WTC11 (cell line): ENCODE measurements around the gene TH. TPM values are rescaled to one million over a fixed set of nuclear protein-coding genes. Genes with fewer than 3 reads are reported as not detected.
A peak's percentile ranks its signal among the peaks of the same experiment; 100 is the strongest.

Experiments
- ATAC-seq: fragments of 200-7000 bp; cut with Tn5 transposase; 2 replicates; pipeline ENCODE4 v1.10.0; 2021; ENCODE audit warnings: mild to moderate bottlenecking, moderate library complexity
- CTCF ChIA-PET: fragments of 300-600 bp; sonication (Branson Sonifier 250); formaldehyde crosslinking; loops from one replicate; lab custom pipeline; 2021; ENCODE audit warnings: antibody characterized with exemption; lab: Charles Lee
- POLR2A ChIA-PET: fragments of 350-600 bp; sonication (Branson Sonifier 250); formaldehyde crosslinking; loops from one replicate; lab custom pipeline; 2021; ENCODE audit warnings: antibody characterized with exemption; lab: Charles Lee
- DNase-seq: peaks from one replicate; pipeline ENCODE4 v3.0.0; 2021; ENCODE audit warnings: low spot score
- H3K27ac Mint-ChIP-seq: 2 replicates; pipeline ENCODE4 v1.8.0; 2021; ENCODE audit warnings: mixed read lengths
- H3K27me3 Mint-ChIP-seq: 2 replicates; pipeline ENCODE4 v1.8.0; 2021; ENCODE audit warnings: low read depth, mild to moderate bottlenecking, moderate library complexity, mixed read lengths
- H3K36me3 Mint-ChIP-seq: 2 replicates; pipeline ENCODE4 v1.8.0; 2021; ENCODE audit warnings: mixed read lengths
- H3K4me1 Mint-ChIP-seq: 2 replicates; pipeline ENCODE4 v1.8.0; 2022; ENCODE audit warnings: mixed read lengths
- H3K4me3 Mint-ChIP-seq: 2 replicates; pipeline ENCODE4 v1.8.0; 2021; ENCODE audit warnings: mild to moderate bottlenecking, moderate library complexity, mixed read lengths
- H3K9me3 Mint-ChIP-seq: 2 replicates; pipeline ENCODE4 v1.8.0; 2021; ENCODE audit warnings: mixed read lengths
- CREB1 ChIP-seq: sonication (generic); formaldehyde crosslinking; IDR thresholded peaks from 2 replicates; pipeline ENCODE4 v1.8.0; 2023; ENCODE audit warnings: mild to moderate bottlenecking, missing genetic modification reagents
- ELF4 ChIP-seq: sonication (generic); formaldehyde crosslinking; IDR thresholded peaks from 2 replicates; pipeline ENCODE4 v1.8.1; 2022; ENCODE audit warnings: low read depth, mild to moderate bottlenecking, moderate library complexity, missing genetic modification reagents
- ESRRA ChIP-seq: sonication (generic); formaldehyde crosslinking; IDR thresholded peaks from 2 replicates; pipeline ENCODE4 v1.8.1; 2022; ENCODE audit warnings: mild to moderate bottlenecking, missing genetic modification reagents, borderline replicate concordance
- GABPB1 ChIP-seq: sonication (generic); formaldehyde crosslinking; IDR thresholded peaks from 2 replicates; pipeline ENCODE4 v1.8.1; 2023; ENCODE audit warnings: mild to moderate bottlenecking, missing genetic modification reagents
- IRF2 ChIP-seq: sonication (generic); formaldehyde crosslinking; IDR thresholded peaks from 2 replicates; pipeline ENCODE4 v1.8.0; 2022; ENCODE audit warnings: low read depth, missing genetic modification reagents, borderline replicate concordance
- JAZF1 ChIP-seq: fragments of 250-450 bp; sonication (Bioruptor Pico); IDR thresholded peaks from 2 replicates; pipeline ENCODE4 v1.9.0; 2021; ENCODE audit warnings: moderate library complexity, mild to moderate bottlenecking, inconsistent platforms
- KAT7 ChIP-seq: sonication (generic); formaldehyde crosslinking; IDR thresholded peaks from 2 replicates; pipeline ENCODE4 v1.8.1; 2023; ENCODE audit warnings: missing genetic modification reagents, mild to moderate bottlenecking, borderline replicate concordance
- NR2C2 ChIP-seq: sonication (generic); formaldehyde crosslinking; IDR thresholded peaks from 2 replicates; pipeline ENCODE4 v1.8.0; 2022; ENCODE audit warnings: mild to moderate bottlenecking, missing genetic modification reagents
- TEAD1 ChIP-seq: sonication (generic); formaldehyde crosslinking; IDR thresholded peaks from 2 replicates; pipeline ENCODE4 v1.8.0; 2022; ENCODE audit warnings: mild to moderate bottlenecking, missing genetic modification reagents
- ZNF219 ChIP-seq: sonication (generic); formaldehyde crosslinking; IDR thresholded peaks from 2 replicates; pipeline ENCODE4 v1.8.0; 2023; ENCODE audit warnings: missing genetic modification reagents, mild to moderate bottlenecking, borderline replicate concordance
- ZNF263 ChIP-seq: sonication (generic); formaldehyde crosslinking; IDR thresholded peaks from 2 replicates; pipeline ENCODE4 v1.8.1; 2022; ENCODE audit warnings: low read depth, mild to moderate bottlenecking, moderate library complexity, missing genetic modification reagents
- ZNF317 ChIP-seq: sonication (generic); formaldehyde crosslinking; IDR thresholded peaks from 2 replicates; pipeline ENCODE4 v1.8.1; 2023; ENCODE audit warnings: low read depth, mild to moderate bottlenecking, moderate library complexity, missing genetic modification reagents, borderline replicate concordance
- ZNF416 ChIP-seq: fragments of 250-450 bp; sonication (Bioruptor Pico); IDR thresholded peaks from 2 replicates; pipeline ENCODE4 v1.9.0; 2021; ENCODE audit warnings: mild to moderate bottlenecking, inconsistent platforms
- total RNA-seq: library from RNA; stranded (reverse); gene quantifications from 3 replicates; pipeline ENCODE4 v1.2.3, GENCODE V29; 2021
- TF ChIP-seq, protein P1 (sequence below): sonication (generic); formaldehyde crosslinking; IDR thresholded peaks from 2 replicates; pipeline ENCODE4 v1.8.0; 2022; ENCODE audit warnings: mild to moderate bottlenecking, missing genetic modification reagents
- TF ChIP-seq, protein P2 (sequence below): fragments of 250-450 bp; sonication (Bioruptor Pico); IDR thresholded peaks from 2 replicates; pipeline ENCODE4 v1.9.0; 2021; ENCODE audit warnings: moderate library complexity, mild to moderate bottlenecking, inconsistent platforms, borderline replicate concordance
- TF ChIP-seq, protein P3 (sequence below): sonication (generic); formaldehyde crosslinking; IDR thresholded peaks from 2 replicates; pipeline ENCODE4 v1.8.0; 2022; ENCODE audit warnings: missing genetic modification reagents
- TF ChIP-seq, protein P4 (sequence below): sonication (generic); formaldehyde crosslinking; IDR thresholded peaks from 2 replicates; pipeline ENCODE4 v1.8.0; 2022; ENCODE audit warnings: mild to moderate bottlenecking, missing genetic modification reagents
- TF ChIP-seq, protein P5 (sequence below): fragments of 250-450 bp; sonication (Bioruptor Pico); conservative IDR thresholded peaks from 2 replicates; pipeline ENCODE4 v1.9.0; 2021; ENCODE audit warnings: mild to moderate bottlenecking

TH gene
- total RNA-seq, 1 experiment from 2014 or later, result not detected

DNA sequence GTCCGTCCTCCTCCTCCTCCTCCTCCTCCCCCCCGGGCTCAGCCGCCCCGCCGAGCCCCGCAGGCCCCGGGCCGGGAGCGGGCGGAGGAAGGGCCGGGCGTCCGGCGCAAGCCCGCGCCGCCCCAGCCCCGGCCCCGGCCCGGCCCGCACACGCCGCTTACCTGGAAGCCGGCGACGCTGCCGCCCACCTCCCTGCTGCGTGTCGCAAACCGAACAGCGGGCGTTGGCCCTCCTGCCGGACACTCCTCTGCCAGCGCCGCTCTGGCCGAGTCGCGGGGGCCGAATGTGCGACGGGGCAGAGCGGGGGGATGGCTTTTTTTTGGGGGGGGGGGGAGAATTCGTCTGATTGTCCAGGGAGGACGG, 33.6 kb downstream of the TH start:
- no peaks in the 10 kb centered on the region for H3K9me3 Mint-ChIP-seq
- POLR2A ChIA-PET, result no interaction called here
- H3K4me1 Mint-ChIP-seq, result peaks cover 11% of the 10 kb centered on the region
- no peak overlapping the region for H3K27ac Mint-ChIP-seq
- peaks cover 85% of the 10 kb centered on the region for H3K27me3 Mint-ChIP-seq
- H3K36me3 Mint-ChIP-seq, result peaks cover 5% of the 10 kb centered on the region
- ATAC-seq (0 out of 2 replicates have a peak, but pooled peaks have one; percentile 3), DNase-seq (peak; percentile 43)
- CTCF ChIA-PET, result interaction anchor here (0.6 to 9.5 kb wide), 6 partner anchors 13 to 262 kb away, joined by 3 to 101 read pairs (median 4); no protein-coding TSS in a partner anchor
- TF ChIP-seq ELF4 (CRISPR knock-in tag), result no peak
- TF ChIP-seq ZNF416, result no peak
- TF ChIP-seq, protein P1, sequence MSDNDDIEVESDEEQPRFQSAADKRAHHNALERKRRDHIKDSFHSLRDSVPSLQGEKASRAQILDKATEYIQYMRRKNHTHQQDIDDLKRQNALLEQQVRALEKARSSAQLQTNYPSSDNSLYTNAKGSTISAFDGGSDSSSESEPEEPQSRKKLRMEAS (CRISPR knock-in tag), result no peak
- TF ChIP-seq, protein P2, sequence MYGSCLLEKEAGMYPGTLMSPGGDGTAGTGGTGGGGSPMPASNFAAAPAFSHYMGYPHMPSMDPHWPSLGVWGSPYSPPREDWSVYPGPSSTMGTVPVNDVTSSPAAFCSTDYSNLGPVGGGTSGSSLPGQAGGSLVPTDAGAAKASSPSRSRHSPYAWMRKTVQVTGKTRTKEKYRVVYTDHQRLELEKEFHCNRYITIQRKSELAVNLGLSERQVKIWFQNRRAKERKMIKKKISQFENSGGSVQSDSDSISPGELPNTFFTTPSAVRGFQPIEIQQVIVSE (CRISPR knock-in tag), result no peak
- no peak for TF ChIP-seq TEAD1
- H3K4me3 Mint-ChIP-seq, result peak overlapping the region; percentile 59

DNA sequence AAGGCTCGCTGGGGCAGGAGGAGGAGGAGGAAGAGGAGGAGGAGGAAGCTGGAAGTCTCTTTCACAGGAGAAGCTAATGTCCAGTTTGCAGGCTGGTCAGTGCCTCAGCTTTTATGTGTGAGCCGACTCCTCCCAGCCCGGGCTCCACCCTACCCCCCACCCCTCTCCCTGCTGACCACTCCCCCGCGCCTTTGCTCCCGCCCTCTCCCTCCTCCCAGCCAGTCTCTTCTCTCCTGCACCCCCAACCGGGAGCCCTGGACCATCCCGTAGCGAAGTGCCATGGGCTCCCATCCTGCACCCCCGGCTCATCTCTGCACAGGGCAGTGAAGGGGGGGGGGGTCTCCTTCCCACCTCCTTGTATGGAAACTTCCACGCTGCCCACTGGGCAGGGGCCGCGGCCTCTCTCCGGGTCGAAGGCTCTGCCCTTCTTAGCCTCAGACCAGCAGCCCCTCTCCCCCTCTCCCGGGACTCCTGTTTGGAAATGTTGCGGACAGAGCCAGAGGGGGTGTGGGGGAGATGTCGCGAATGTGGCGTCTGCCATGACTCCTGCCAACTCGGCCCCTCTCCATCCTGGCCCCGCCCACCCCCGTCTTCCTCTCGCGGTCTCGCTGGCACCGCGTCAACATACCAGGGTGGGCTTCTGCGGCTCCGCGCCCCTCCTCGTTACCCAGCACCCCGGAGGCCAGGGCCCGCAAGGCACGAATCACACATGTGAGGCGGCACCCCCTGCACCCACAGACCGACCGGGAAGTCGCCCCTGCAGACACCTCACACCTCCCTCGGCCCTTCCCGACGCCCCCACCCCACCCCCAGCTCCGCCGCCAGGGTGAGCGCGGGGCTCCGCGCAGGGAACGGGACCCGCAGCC, 34.2 kb downstream of the TH start:
- DNase-seq (peak; percentile 77), ATAC-seq (peak; percentile 62)
- no peaks in the 10 kb centered on the region for H3K9me3 Mint-ChIP-seq
- peaks cover 85% of the 10 kb centered on the region for H3K27me3 Mint-ChIP-seq
- H3K36me3 Mint-ChIP-seq, result peaks cover 5% of the 10 kb centered on the region
- H3K4me1 Mint-ChIP-seq, result peaks cover 11% of the 10 kb centered on the region
- TF ChIP-seq, protein P3, sequence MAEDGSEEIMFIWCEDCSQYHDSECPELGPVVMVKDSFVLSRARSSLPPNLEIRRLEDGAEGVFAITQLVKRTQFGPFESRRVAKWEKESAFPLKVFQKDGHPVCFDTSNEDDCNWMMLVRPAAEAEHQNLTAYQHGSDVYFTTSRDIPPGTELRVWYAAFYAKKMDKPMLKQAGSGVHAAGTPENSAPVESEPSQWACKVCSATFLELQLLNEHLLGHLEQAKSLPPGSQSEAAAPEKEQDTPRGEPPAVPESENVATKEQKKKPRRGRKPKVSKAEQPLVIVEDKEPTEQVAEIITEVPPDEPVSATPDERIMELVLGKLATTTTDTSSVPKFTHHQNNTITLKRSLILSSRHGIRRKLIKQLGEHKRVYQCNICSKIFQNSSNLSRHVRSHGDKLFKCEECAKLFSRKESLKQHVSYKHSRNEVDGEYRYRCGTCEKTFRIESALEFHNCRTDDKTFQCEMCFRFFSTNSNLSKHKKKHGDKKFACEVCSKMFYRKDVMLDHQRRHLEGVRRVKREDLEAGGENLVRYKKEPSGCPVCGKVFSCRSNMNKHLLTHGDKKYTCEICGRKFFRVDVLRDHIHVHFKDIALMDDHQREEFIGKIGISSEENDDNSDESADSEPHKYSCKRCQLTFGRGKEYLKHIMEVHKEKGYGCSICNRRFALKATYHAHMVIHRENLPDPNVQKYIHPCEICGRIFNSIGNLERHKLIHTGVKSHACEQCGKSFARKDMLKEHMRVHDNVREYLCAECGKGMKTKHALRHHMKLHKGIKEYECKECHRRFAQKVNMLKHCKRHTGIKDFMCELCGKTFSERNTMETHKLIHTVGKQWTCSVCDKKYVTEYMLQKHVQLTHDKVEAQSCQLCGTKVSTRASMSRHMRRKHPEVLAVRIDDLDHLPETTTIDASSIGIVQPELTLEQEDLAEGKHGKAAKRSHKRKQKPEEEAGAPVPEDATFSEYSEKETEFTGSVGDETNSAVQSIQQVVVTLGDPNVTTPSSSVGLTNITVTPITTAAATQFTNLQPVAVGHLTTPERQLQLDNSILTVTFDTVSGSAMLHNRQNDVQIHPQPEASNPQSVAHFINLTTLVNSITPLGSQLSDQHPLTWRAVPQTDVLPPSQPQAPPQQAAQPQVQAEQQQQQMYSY (CRISPR knock-in tag), result no peak
- TF ChIP-seq ESRRA (no peak), CREB1 (no peak), IRF2 (no peak), ZNF317 (CRISPR knock-in tag) (no peak), GABPB1 (CRISPR knock-in tag) (0 out of 2 replicates have a peak, but pooled peaks have one; percentile 4), NR2C2 (CRISPR knock-in tag) (no peak), TEAD1 (no peak), ZNF219 (CRISPR knock-in tag) (0 out of 2 replicates have a peak, but pooled peaks have one; percentile 18), ZNF263 (CRISPR knock-in tag) (peak; percentile 58), JAZF1 (CRISPR knock-in tag) (no peak), KAT7 (CRISPR knock-in tag) (no peak)
- TF ChIP-seq, protein P4, sequence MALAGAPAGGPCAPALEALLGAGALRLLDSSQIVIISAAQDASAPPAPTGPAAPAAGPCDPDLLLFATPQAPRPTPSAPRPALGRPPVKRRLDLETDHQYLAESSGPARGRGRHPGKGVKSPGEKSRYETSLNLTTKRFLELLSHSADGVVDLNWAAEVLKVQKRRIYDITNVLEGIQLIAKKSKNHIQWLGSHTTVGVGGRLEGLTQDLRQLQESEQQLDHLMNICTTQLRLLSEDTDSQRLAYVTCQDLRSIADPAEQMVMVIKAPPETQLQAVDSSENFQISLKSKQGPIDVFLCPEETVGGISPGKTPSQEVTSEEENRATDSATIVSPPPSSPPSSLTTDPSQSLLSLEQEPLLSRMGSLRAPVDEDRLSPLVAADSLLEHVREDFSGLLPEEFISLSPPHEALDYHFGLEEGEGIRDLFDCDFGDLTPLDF, result no peak
- TF ChIP-seq, protein P5, sequence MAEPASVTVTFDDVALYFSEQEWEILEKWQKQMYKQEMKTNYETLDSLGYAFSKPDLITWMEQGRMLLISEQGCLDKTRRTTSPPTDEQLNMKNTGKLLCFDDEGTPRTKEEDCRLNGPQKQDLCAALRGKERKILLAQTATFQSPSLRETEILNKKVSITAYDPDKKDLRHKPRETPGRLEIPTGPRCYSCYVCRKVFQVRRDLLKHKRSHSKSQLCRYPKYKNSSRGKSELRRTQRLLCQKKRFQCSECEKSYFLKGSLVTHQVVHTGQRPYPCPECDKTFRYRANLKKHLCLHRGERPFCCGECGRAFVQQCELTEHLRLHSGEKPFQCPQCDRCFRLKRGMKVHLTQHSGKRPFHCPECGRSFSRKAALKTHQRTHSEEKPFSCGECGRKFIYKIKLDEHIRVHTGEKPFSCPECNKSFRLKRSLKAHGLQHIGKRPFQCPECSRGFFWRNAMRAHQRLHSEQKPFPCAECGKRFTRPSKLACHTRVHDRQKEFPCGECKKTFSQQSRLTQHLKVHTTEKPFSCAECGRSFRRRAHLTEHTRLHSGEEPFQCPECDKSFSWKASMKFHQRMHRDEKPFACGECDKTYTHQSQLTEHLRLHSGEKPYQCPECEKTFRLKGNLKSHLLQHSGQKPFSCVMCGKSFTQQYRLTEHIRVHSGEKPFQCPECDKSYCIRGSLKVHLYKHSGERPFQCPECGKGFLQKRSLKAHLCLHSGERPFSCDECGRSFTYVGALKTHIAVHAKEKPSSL (CRISPR knock-in tag), result no peak
- TF ChIP-seq, all 79 proteins: peak for 3
- H3K27ac Mint-ChIP-seq, result no peak overlapping the region
- ChIA-PET CTCF (interaction anchor here (0.6 to 9.5 kb wide), 18 partner anchors 9 to 485 kb away, joined by 3 to 101 read pairs (median 4); no protein-coding TSS in a partner anchor), POLR2A (interaction anchor here (0.7 to 1.2 kb wide), 2 partner anchors 14 to 99 kb away, joined by 3 read pairs; no protein-coding TSS in a partner anchor)
- H3K4me3 Mint-ChIP-seq, result peak overlapping the region; percentile 61
